GM21717 (cell line): ENCODE measurements around the gene ADD3.

Source experiments
- ATAC-seq: cut with Tn5 transposase; IDR thresholded peaks from one replicate; pipeline ENCODE4 v1.9.1; 2021; ENCODE audit warnings: mild to moderate bottlenecking, moderate library complexity; ENCODE audit not compliant: unreplicated experiment

The ADD3 gene

GRCh38 chr10:110147961-110148360 lies 140.2 kb downstream of the ADD3 start:
- no peak for ATAC-seq

DNA sequence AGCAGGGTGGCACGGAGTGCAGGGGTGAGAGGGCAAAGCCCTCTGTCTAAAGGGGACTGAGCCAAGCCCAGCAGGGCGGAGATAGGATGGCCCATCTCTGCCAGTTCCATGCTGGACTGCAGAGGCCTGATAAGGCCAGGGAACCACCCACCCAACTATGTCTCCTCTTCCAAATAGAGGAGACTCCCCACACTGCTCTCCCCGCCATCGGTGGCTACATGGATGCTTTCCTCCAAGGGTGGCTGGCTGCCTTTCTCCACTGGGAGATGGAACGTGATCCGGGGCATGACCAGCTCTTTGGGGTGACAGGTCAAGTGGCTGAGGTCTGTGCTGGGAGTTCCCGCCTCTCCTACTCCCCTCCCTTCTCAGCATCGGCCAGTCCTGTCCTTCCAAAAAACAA lies 141.5 kb downstream of the ADD3 start:
- ATAC-seq: no peak

DNA sequence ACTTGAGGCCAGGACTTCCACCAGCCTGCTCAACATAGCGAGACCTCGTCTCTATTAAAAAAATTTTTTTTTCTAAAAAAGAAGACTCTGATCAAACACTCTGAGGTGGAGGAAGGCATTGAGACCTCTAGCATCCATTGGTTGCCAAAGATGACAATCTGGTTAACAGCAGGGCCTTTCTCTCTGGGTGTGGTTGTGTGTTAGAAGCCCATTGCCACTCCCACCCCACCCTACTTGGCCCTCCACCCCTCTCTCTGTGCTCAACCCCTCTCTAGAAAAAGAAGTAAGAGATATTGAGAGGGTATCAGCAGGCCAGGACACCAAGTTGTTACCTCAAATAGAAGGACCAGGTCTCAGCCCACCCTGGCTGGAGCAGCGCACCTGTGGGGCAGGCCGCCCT lies 142.3 kb downstream of the ADD3 start:
- ATAC-seq: no peak

- no peak for ATAC-seq
Observed at GRCh38 chr10:110150981-110151380, 143.2 kb downstream of the ADD3 start.

DNA sequence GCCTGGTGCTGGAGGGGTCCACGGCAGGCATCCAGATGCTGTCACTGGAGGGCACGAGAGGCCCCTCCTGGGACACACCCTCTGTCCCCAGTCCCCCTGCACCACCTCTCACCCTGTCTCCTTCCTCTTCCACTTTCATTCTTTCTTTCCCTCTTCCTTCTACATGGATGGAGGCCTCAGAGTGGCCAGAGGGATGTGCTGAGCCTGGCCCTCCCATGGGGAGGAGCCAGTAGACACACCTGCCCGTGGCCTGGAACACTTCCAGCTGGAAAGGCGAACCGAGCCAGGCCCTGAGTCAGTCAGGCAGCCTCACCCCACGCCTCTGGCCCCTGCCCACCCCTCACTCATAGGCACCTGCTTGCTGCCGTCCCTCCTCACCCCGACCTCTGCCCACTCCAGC lies 143.7 kb downstream of the ADD3 start:
- ATAC-seq: no peak

- ATAC-seq: no peak
Observed at GRCh38 chr10:110151971-110152370, 144.2 kb downstream of the ADD3 start.

DNA sequence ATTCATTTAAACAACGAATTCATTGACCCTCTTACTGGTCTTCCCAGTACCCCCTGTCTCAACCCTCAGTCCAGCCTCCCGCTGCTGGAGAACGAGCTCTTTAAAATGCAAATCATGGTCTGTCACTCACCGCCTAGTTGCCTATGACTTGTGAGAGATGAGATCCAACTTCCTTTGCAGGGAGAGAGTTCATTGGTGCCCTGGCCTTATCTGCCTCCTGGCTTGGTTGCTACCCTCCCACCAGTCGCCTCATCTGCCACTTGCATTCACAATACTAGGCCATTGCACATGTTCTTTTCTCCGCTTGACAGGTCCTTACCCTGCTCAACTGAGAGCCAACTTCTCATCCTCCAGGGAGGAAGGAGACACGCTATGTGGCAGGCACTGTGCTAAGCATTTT lies 145.6 kb downstream of the ADD3 start:
- no peak for ATAC-seq

- no peak for ATAC-seq
Observed at GRCh38 chr10:110156046-110156445, 148.3 kb downstream of the ADD3 start.

- ATAC-seq: no peak
Observed at GRCh38 chr10:110158051-110159005, 150.5 kb downstream of the ADD3 start.

DNA sequence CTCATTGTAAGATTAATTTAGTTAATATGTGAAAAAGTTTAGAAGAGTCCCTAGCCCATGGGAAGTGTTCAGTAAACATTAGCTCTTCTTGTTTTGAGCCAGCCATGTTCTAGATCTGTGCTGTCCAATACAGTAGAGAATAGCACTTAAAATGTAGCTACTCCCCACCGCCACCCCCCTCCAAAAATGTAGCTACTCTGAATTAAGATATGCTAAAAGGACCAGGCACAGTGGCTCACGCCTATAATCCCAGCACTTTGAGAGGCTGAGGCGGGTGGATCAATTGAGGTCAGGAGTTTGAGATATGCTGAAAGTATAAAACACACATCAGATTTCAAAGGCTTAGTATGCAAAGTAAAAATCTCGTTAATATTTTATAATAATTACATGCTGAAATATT lies 152.3 kb downstream of the ADD3 start:
- no peak for ATAC-seq

- ATAC-seq: no peak
Observed at GRCh38 chr10:110160522-110160921, 152.7 kb downstream of the ADD3 start.

DNA sequence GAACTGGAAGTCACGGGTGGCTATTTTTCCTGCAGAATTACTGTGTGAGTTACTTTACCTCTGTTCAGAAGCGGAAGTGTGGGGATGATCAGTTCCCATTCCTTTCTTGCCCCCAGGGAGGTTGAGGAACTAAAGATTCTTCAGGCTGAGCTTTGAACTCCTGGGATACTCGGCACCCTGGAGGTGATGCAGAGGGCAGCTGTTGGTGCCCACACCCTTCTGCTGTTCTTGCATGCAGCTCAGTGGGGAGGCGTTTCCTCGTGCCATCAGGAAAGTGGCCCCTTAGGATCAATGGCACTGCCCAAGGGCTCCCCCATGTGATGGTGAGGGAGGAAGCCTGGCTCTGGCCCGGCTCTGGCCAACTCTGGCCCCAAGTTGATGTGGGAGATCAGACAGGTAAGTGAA lies 155.0 kb downstream of the ADD3 start:
- no peak for ATAC-seq

- ATAC-seq: no peak
Observed at GRCh38 chr10:110163192-110163773, 155.5 kb downstream of the ADD3 start.

DNA sequence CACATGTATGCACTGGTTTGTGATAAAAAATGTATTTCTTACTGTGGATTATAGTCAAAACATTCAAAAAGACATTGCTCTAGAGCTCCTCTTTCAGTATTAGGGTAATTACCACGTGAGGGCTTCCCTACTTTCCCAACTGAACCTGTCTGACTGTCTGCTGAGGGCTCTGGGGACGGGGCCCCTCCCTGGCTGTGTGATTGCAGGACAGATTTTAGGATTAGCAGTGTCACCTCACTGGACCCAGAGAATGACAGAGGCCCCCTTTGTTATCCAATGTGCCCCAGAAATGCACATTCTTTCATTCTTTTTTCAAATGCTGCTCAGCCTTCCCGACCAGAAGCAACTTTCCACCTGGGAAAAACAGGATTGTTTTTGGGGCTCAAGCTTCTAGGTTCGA lies 156.1 kb downstream of the ADD3 start:
- ATAC-seq: no peak

GRCh38 chr10:110165239-110165638 lies 157.5 kb downstream of the ADD3 start:
- no peak for ATAC-seq

- no peak for ATAC-seq
Observed at GRCh38 chr10:110167149-110167548, 159.4 kb downstream of the ADD3 start.

- ATAC-seq: no peak
Observed at GRCh38 chr10:110168601-110169481, 161.1 kb downstream of the ADD3 start.

GRCh38 chr10:110169586-110169985 lies 161.8 kb downstream of the ADD3 start:
- no peak for ATAC-seq

DNA sequence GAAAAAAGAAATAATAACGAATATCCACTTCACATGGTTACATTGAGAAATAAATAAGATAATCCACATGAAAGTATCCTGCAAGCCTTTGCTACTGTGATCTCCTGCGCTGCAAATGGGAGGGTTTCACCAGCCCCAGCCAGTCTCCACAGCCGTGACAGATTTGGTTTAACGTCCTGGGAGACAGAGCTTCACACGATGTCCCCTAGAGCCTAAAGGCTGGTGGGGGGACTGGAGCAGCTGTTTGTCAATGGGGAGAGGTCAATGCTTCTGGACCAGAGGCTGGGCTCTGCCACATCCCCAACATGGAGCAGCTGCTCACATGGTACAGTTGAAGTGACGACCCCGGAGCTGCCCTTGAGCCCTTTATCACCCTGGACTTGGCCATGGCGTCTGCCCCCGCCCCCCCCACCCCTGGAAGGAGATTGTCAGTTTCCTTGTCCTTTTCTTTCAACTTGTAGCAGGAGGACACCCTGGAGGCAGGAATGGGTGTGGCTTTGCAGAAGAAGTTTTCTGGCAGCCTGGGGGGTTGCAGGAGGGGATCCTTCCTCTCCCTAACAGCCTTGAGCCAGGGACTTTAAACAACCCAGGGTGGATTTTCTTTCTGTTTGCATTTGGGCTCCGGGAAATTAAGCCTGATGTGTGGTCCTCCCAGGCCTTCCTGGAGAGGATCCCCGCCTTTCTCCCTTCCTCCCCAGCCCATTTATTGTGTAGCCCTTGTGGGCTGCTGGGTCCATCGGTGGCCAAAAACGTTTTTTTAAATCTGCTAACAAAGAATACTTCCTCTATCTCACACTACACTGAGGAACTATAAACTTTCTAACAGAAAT lies 162.6 kb downstream of the ADD3 start:
- no peak for ATAC-seq

DNA sequence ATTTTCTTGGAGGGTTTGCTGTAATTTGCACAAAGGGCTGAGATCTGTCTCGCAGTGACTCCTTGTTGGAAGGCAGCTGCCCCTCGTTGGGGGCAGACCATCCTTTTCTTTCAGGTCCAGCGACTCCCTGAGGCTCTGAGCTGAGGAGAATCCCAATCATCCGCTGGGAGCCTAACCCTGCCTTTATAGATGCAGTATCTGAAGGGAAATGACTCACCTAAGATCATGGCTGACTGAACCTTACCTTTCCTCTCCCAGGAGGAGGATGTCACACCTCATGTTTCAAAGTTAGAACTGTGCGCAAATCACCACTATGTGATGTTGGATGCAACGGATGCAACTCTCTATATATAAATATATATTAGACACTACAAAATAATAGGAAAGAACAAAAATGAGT lies 163.2 kb downstream of the ADD3 start:
- no peak for ATAC-seq

GRCh38 chr10:110172155-110172554 lies 164.4 kb downstream of the ADD3 start:
- ATAC-seq: no peak
